Measurements from ENCODE around the gene PITX2.

Gene PITX2

DNA sequence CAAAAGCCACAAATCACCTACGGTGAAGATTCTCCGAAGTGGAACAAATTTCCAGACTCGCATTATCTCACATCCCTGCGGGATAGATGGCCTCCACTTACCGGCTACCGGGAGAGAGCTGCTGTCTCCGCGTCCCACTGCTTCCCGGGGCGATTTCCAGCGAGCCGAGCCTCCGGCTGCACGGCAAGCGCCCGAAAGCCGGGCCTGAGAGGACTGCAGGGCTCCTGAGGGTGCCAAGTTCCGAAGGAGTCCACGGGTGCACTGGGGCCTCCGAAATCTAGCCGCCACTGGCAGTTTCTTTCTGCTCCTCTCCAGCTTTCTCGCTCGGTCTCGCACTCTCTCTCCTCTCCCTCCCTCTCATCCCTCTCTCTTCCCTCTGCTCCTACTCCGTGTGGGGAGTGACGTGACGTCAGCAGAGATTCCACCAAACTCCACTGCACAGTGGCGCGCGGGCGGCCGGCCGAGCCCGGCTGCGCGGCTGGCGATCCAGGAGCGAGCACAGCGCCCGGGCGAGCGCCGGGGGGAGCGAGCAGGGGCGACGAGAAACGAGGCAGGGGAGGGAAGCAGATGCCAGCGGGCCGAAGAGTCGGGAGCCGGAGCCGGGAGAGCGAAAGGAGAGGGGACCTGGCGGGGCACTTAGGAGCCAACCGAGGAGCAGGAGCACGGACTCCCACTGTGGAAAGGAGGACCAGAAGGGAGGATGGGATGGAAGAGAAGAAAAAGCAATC lies 14.0 kb upstream of the PITX2 start:
- DNase-seq (ENCODE audit: low read depth), result peak; percentile 39
- TF ChIP-seq, protein P1, sequence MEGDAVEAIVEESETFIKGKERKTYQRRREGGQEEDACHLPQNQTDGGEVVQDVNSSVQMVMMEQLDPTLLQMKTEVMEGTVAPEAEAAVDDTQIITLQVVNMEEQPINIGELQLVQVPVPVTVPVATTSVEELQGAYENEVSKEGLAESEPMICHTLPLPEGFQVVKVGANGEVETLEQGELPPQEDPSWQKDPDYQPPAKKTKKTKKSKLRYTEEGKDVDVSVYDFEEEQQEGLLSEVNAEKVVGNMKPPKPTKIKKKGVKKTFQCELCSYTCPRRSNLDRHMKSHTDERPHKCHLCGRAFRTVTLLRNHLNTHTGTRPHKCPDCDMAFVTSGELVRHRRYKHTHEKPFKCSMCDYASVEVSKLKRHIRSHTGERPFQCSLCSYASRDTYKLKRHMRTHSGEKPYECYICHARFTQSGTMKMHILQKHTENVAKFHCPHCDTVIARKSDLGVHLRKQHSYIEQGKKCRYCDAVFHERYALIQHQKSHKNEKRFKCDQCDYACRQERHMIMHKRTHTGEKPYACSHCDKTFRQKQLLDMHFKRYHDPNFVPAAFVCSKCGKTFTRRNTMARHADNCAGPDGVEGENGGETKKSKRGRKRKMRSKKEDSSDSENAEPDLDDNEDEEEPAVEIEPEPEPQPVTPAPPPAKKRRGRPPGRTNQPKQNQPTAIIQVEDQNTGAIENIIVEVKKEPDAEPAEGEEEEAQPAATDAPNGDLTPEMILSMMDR (IDR thresholded peaks at IDR 0.05; ENCODE audit: low read length, missing control alignments), result no peak
- peak overlapping the region; percentile 22 for H3K4me3 ChIP-seq (replicated peaks; ENCODE audit: low read depth, low read length)

DNA sequence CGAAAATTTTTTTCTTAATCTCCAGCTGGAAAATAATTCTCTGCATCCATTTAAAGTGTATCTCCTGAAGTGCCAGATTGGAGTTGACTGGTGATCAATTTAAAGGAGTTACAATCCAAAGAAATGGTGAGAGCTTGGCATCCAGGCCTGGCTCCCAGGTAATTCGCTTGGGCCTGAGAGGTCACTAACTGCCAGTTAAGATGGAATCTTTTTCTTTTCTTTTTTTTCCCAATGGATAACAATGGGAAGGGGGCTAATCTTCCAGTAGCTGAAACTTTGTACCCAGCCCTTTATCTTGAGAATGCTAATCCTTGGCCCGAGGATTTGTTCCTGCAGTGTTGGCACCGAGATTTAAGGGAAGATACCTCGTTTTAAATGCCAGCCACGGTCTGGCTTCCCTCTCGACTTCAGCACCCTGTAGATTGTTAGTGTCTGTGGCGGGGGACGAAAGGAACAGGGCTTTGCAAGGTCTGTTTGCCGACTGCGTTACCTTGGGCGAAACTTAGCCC lies 13.3 kb upstream of the PITX2 start:
- TF ChIP-seq, protein P1 (IDR thresholded peaks at IDR 0.05; ENCODE audit: low read length, missing control alignments), result no peak
- no peak overlapping the region for H3K4me3 ChIP-seq (replicated peaks; ENCODE audit: low read depth, low read length)

DNA sequence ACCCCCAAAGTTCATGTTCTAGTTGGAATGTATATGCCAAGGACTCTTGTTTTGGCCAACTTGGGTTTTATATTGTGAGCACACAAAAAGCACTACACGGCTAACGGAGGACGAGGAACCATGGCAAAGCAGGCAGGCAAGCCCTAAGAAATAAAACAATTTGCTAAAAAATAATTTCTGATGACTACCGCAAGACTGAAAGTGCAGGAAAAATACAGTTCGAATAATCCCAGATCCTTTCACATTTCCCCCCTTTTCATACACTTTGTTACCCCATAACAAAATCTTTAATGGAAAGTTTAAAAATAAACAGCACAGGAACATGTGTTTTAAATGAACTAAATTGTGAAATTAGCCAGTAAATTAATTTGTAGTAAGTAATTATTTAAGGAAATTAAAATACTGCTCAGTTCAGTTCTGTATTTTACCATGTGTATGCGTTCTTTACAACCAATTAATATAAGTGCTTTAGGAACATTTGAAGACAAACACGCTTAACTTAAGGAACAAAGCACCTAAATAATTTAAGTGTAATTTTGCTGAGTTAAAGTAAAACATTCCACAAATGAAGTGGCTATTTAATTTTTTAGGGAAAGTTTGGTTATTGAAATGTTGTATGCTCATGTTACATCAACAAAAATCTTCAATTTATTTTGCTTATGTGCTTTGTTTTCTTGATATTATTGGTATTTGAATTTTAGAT lies 12.4 kb upstream of the PITX2 start:
- DNase-seq (ENCODE audit: low read depth), result no peak
- TF ChIP-seq, protein P1 (IDR thresholded peaks at IDR 0.05; ENCODE audit: low read length, missing control alignments), result no peak
- no peak overlapping the region for H3K4me3 ChIP-seq (replicated peaks; ENCODE audit: low read depth, low read length)

More for the DNA sequence above, 13.3 kb upstream of the PITX2 start:
- no peak for DNase-seq (ENCODE audit: low read depth)

DNA sequence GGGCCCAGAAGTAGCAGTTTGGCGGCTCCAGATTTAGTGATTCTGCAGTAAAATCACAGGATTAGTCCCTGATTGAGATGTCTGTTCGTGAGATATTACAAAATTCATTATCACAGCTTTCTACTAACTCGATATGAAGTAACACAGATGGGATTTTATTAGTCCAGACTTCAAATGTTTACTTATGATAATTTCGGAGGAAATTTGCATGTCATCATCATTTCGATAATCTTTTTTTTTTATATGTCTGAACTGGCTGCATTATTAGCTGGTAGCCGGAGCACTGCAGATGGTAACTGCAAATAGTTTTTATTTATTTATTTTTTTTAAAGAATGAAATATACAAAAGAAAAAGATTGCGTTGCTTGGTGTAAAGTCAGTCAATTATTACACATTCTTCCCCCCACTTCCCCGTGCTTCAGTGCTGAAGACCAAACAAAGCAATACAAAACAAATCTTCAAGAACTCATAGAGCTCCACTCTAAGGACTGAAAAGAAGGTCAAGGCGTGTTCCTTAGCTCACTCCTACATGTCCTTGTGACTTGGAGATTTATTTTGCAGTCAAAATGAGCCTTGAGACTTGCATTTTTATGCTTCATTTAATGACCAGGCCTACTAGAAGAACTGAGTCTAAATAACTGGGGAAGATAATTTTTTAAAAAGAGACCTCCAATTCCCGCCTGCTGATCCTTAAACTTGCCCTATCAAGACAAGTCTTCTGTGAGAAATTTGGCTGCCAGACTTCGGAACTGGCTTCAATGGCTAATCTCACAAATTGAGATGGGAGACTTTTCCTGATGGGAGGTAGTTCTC lies 11.7 kb upstream of the PITX2 start:
- no peak for DNase-seq (ENCODE audit: low read depth)
- no peak overlapping the region for H3K4me3 ChIP-seq (replicated peaks; ENCODE audit: low read depth, low read length)
- TF ChIP-seq, protein P1 (IDR thresholded peaks at IDR 0.05; ENCODE audit: low read length, missing control alignments), result no peak

DNA sequence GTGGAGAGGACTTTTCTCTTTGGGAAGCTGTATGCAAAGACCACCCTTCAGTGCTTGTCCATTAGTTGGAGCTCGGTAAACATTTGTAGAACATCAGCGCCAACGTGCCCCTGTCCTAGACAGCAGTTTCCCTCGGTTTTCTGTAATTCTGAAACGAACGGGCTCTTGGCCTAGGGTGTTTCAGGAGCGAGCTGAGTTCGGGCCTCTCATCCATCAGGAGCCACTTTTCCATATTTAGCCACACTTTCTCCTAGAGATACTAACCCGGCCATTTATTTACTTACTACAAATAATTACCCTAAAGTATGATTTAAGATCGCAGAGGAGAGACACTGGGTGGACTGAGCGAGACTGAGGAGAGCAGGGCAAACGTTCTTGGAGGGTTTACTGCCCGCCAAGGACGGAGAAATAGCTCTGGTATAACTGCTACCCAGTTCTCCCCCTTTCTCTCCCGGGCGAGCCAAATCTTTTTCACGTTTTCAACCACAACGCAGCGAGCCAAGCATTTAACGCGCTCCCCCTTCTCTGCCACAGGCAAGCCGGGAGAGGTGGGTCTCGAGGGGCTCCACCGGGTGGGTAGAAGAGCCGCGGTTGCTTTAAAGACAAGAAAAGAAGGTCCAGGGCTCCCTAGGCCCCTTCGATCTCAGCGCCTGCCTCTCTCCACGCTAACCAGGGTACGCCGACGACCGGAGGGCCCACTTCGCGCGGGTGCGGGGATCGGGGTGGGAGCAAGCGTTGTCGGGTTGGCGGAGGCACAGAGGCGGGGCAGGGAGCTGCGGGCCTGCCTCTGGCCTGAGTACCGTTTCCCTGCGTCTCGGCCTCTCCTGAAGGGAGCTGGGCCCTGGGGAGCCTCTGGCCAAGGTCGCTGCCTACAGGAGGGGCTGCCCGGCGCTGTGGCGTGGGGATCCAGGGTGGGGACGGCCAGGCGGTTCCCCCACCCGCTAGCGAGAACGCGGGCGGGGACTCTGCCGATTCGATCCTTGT lies 10.8 kb upstream of the PITX2 start:
- DNase-seq (ENCODE audit: low read depth), result no peak
- no peak overlapping the region for H3K4me3 ChIP-seq (replicated peaks; ENCODE audit: low read depth, low read length)
- TF ChIP-seq, protein P1 (IDR thresholded peaks at IDR 0.05; ENCODE audit: low read length, missing control alignments), result no peak
